Small intestine (tissue), 7 donors: ENCODE data around the gene RNF126. TPM values are rescaled to one million over a fixed set of nuclear protein-coding genes. Genes with fewer than 3 reads are reported as not detected.
A peak's percentile ranks its signal among the peaks of the same experiment; 100 is the strongest.
"Not testable (repeated sequence)": the region's sequence is repeated elsewhere in the genome, so short reads cannot be mapped to it uniquely, and the experiment has no call there.

Experiments used
- DNase-seq, 2 donors: peaks; one replicate each; pipeline versions ENCODE4 v3.0.0 to v3.0.0-alpha.2; 2013
- FAIRE-seq: peaks from 2 replicates; lab custom pipeline; 2012; peaks lifted over from hg19 to GRCh38; lab: Jason Lieb, UNC
- H3K27ac ChIP-seq, 3 donors: one replicate each; pipeline ENCODE4 v1.5.1; 2013; ENCODE audit warnings: low read length in 2 of 3, mild to moderate bottlenecking in 2 of 3, control low read depth in 1 of 3, inconsistent platforms in 1 of 3, low read depth in 1 of 3, moderate library complexity in 1 of 3
- H3K27me3 ChIP-seq, 3 donors: one replicate each; pipeline ENCODE4 v1.6.1; 2013; ENCODE audit warnings: low read length in 3 of 3, inconsistent platforms in 1 of 3; ENCODE audit not compliant: control insufficient read depth in 3 of 3, insufficient read depth in 3 of 3
- H3K36me3 ChIP-seq, 3 donors: one replicate each; pipeline ENCODE4 v1.6.1; 2013; ENCODE audit warnings: low read length in 3 of 3, inconsistent platforms in 1 of 3, low read depth in 1 of 3, mild to moderate bottlenecking in 1 of 3, moderate library complexity in 1 of 3; ENCODE audit not compliant: control insufficient read depth in 3 of 3, insufficient read depth in 2 of 3
- H3K4me1 ChIP-seq, 3 donors: one replicate each; pipeline ENCODE4 v1.6.1; 2013; ENCODE audit warnings: low read length in 2 of 3, inconsistent platforms in 1 of 3, low read depth in 1 of 3, mild to moderate bottlenecking in 1 of 3, moderate library complexity in 1 of 3; ENCODE audit not compliant: control insufficient read depth in 3 of 3, insufficient read depth in 2 of 3
- H3K4me3 ChIP-seq, 3 donors: one replicate each; pipeline ENCODE4 v1.5.1; 2013; ENCODE audit warnings: low read length in 3 of 3, control low read depth in 1 of 3, inconsistent platforms in 1 of 3, low read depth in 1 of 3, mild to moderate bottlenecking in 1 of 3, moderate library complexity in 1 of 3
- H3K9me3 ChIP-seq, 2 donors: one replicate each; pipeline ENCODE4 v1.6.1; 2013; ENCODE audit warnings: low read depth in 1 of 2, low read length in 1 of 2; ENCODE audit not compliant: control insufficient read depth in 2 of 2, insufficient read depth in 1 of 2
- WGBS, 3 donors: extraction: QIAGEN DNeasy Blood & Tissue Kit; methylation state at CpG; one replicate each; pipeline ENCODE4 v1.1.7; 2013; 5-methylcytosine and 5-hydroxymethylcytosine counted together
- polyA plus RNA-seq, 4 donors: library from polyadenylated mRNA; stranded (reverse) in 3 of 4; unstranded in 1 of 4; fragments of 200-250 nt in 3 of 4; fragments of 120-200 nt in 1 of 4; gene quantifications; one replicate each; pipeline versions ENCODE4 v1.2.1 to v1.2.3, GENCODE V29; 2013
- donor health status: healthy with polysubstance abuse.
- donor health status: control.
- donor health status: control.
- donor health status: Bipolar disorder and iron deficiency.
- donor health status: healthy.

Gene RNF126
- polyA plus RNA-seq, 4 donors, result 39.2 to 60.2 (median 55.4) TPM

- peaks cover 0 to 18% (median 0%) of the 10 kb centered on the region in 3 donors for H3K36me3 ChIP-seq
- H3K4me1 ChIP-seq, result peaks cover 1 to 21% (median 14%) of the 10 kb centered on the region in 3 donors
- no peaks in the 10 kb centered on the region for H3K9me3 ChIP-seq
- H3K4me3 ChIP-seq, result no peak overlapping the region
- 87 to 95% (median 88%) methylated on average over 15 to 16 of the region's 16 CpGs for WGBS, 3 donors
- no peak overlapping the region for H3K27ac ChIP-seq
- FAIRE-seq (no peak), DNase-seq (no peak)
- peaks cover 0 to 12% (median 0%) of the 10 kb centered on the region in 3 donors for H3K27me3 ChIP-seq
These were observed 27.9 kb downstream of the RNF126 start for GRCh38 chr19:634975-635652.

GRCh38 chr19:633786-634639 lies 29.0 kb downstream of the RNF126 start:
- Histone ChIP-seq H3K4me1 (peaks cover 0 to 17% (median 10%) of the 10 kb centered on the region in 3 donors), H3K27me3 (peaks cover 0 to 8% (median 0%) of the 10 kb centered on the region in 3 donors), H3K36me3 (peaks cover 0 to 29% (median 1%) of the 10 kb centered on the region in 3 donors), H3K4me3 (peak overlapping the region; percentile 27 to 93 (median 40)), H3K27ac (peak overlapping the region in 2 of 3 donors; percentile 18 to 47), H3K9me3 (no peaks in the 10 kb centered on the region)
- 20 to 25% (median 24%) methylated on average over 31 to 32 of the region's 32 CpGs for WGBS, 3 donors
- no peak for FAIRE-seq
- no peak for DNase-seq

- WGBS, 3 donors, result 0 to 1% (median 0%) methylated on average over 49 to 67 of the region's 67 CpGs
- H3K9me3 ChIP-seq, result no peaks in the 10 kb centered on the region
- peak within 1 kb of the TSS; percentile 78 to 93 (median 87) for H3K27ac ChIP-seq
- H3K4me3 ChIP-seq, result peak within 1 kb of the TSS; percentile 70 to 97 (median 78)
- peaks cover 0 to 37% (median 3%) of the 10 kb centered on the region in 3 donors for H3K36me3 ChIP-seq
- H3K27me3 ChIP-seq, result peaks cover 0 to under 1% (median 0%) of the 10 kb centered on the region in 3 donors
- peaks cover 0 to 15% (median 7%) of the 10 kb centered on the region in 3 donors for H3K4me1 ChIP-seq
- DNase-seq (peak; percentile 98 to 99), FAIRE-seq (no peak)
These were observed 29.8 kb downstream of the RNF126 start, which contains the start of gene POLRMT for GRCh38 chr19:633068-633785. Gene POLRMT (minus strand): TSS chr19:633537. CDS start chr19:633512, 25 bp downstream.

- Histone ChIP-seq H3K9me3 (no peaks in the 10 kb centered on the region), H3K27ac (peak overlapping the region; percentile 78 to 93 (median 87)), H3K36me3 (peaks cover 0 to 43% (median 3%) of the 10 kb centered on the region in 3 donors), H3K27me3 (no peaks in the 10 kb centered on the region), H3K4me3 (peak overlapping the region; percentile 70 to 97 (median 78)), H3K4me1 (peaks cover 0 to 15% (median 7%) of the 10 kb centered on the region in 3 donors)
- FAIRE-seq (no peak), DNase-seq (peak; percentile 80 to 84)
- WGBS, 3 donors, result 0 to 2% (median 1%) methylated on average over 27 to 35 of the region's 35 CpGs
These were observed 30.4 kb downstream of the RNF126 start for GRCh38 chr19:632579-633067.

GRCh38 chr19:629961-630714 lies 32.9 kb downstream of the RNF126 start:
- DNase-seq (no peak), FAIRE-seq (no peak)
- Histone ChIP-seq H3K4me1 (peaks cover 0 to 15% (median 7%) of the 10 kb centered on the region in 3 donors), H3K36me3 (peaks cover 0 to 56% (median 3%) of the 10 kb centered on the region in 3 donors), H3K9me3 (no peaks in the 10 kb centered on the region), H3K27me3 (no peaks in the 10 kb centered on the region), H3K4me3 (no peak overlapping the region), H3K27ac (no peak overlapping the region)
- WGBS, 3 donors, result 92 to 96% (median 94%) methylated on average over 27 to 30 of the region's 30 CpGs

GRCh38 chr19:629515-629914 lies 33.5 kb downstream of the RNF126 start:
- not testable (repeated sequence) for FAIRE-seq
- 73 to 80% (median 77%) methylated on average over 22 to 25 of the region's 25 CpGs for WGBS, 3 donors

DNA sequence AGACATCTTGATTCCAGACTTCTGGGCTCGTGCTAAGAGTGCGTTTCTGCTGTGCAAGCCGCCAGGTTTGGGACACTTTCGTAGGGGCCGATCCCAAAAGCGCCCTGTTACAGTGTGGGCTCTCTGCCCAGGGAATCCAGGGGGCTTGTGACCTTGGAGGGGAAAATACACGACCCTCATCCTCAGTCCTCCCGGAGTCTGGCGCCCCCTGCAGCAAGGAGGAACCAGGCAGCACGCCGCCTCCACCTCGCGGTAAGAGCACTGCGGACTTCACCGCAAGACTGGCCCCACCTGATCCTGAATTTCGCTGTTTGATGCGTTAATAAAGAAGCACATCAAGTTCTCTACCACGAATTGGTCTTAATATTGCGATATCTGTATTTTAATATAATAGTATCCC lies 34.8 kb downstream of the RNF126 start:
- no peaks in the 10 kb centered on the region for H3K27me3 ChIP-seq
- WGBS, 3 donors, result 91% methylated on average over 19 of the region's 19 CpGs
- H3K4me3 ChIP-seq, result no peak overlapping the region
- H3K27ac ChIP-seq, result no peak overlapping the region
- H3K36me3 ChIP-seq, result peaks cover 4 to 75% (median 5%) of the 10 kb centered on the region in 3 donors
- DNase-seq (no peak), FAIRE-seq (no peak)
- H3K9me3 ChIP-seq, result no peaks in the 10 kb centered on the region
- H3K4me1 ChIP-seq, result peaks cover 0 to 7% (median 7%) of the 10 kb centered on the region in 3 donors

More at GRCh38 chr19:629515-629914, 33.5 kb downstream of the RNF126 start:
- DNase-seq, H3K9me3 ChIP-seq, H3K27me3 ChIP-seq, H3K4me3 ChIP-seq, H3K27ac ChIP-seq: not testable (repeated sequence)
- peaks cover under 1 to 62% (median 3%) of the 10 kb centered on the region in 3 donors for H3K36me3 ChIP-seq
- H3K4me1 ChIP-seq, result peaks cover 0 to 15% (median 7%) of the 10 kb centered on the region in 3 donors
